Caco-2 (cell line): ENCODE data around the gene GIN1. TPM values are rescaled to one million over a fixed set of nuclear protein-coding genes. Genes with fewer than 3 reads are reported as not detected.

Experiments used
- BruUV-seq: library from RNA; stranded (reverse); fragments of 400-500 nt; replicated peaks from 2 replicates; lab custom pipeline; 2021; lab: Mats Ljungman, UMichigan
- CTCF ChIA-PET: fragments of 300-600 bp; sonication (Branson Sonifier 250); formaldehyde crosslinking; loops from one replicate; lab custom pipeline; 2022; ENCODE audit warnings: antibody characterized with exemption; lab: Charles Lee
- POLR2A ChIA-PET: fragments of 300-600 bp; sonication (Branson Sonifier 250); formaldehyde crosslinking; loops from one replicate; lab custom pipeline; 2022; ENCODE audit warnings: antibody characterized with exemption; lab: Charles Lee
- DNase-seq, 2 experiments: peaks; one replicate each; pipeline versions ENCODE4 v3.0.0 to v3.0.0-alpha.2; 2020 to 2022
- H3K27me3 ChIP-seq: replicated peaks from 2 replicates; pipeline ENCODE4 v1.6.0; 2011; ENCODE audit warnings: low read length; ENCODE audit not compliant: control insufficient read depth, insufficient read depth
- H3K36me3 ChIP-seq: 2 replicates; pipeline ENCODE4 v1.5.1; 2011; ENCODE audit warnings: low read length; ENCODE audit not compliant: control insufficient read depth, insufficient read depth
- H3K4me1 ChIP-seq: fragments of 250-450 bp; sonication (Bioruptor Pico); 2 replicates; pipeline ENCODE4 v1.5.1; 2020; ENCODE audit warnings: mild to moderate bottlenecking
- H3K4me3 ChIP-seq: 2 replicates; pipeline ENCODE4 v1.5.1; 2011; ENCODE audit warnings: low read depth, mild to moderate bottlenecking, control low read depth, low read length
- H3K9me3 ChIP-seq: fragments of 250-450 bp; sonication (Bioruptor Pico); 2 replicates; pipeline ENCODE4 v1.5.1; 2020; ENCODE audit warnings: mild to moderate bottlenecking, moderate library complexity
- H3K27ac Mint-ChIP-seq: one replicate; pipeline ENCODE4 v1.8.0; 2022; ENCODE audit warnings: mixed read lengths; ENCODE audit not compliant: unreplicated experiment
- H3K27me3 Mint-ChIP-seq: one replicate; pipeline ENCODE4 v1.8.0; 2022; ENCODE audit warnings: mixed read lengths; ENCODE audit not compliant: insufficient read depth, unreplicated experiment
- H3K36me3 Mint-ChIP-seq: one replicate; pipeline ENCODE4 v1.8.0; 2022; ENCODE audit warnings: mild to moderate bottlenecking, mixed read lengths; ENCODE audit not compliant: insufficient read depth, unreplicated experiment
- H3K4me1 Mint-ChIP-seq: one replicate; pipeline ENCODE4 v1.8.0; 2022; ENCODE audit warnings: low read depth, mixed read lengths; ENCODE audit not compliant: unreplicated experiment
- H3K4me3 Mint-ChIP-seq: one replicate; pipeline ENCODE4 v1.8.0; 2022; ENCODE audit warnings: mild to moderate bottlenecking, moderate library complexity, mixed read lengths; ENCODE audit not compliant: unreplicated experiment
- H3K9me3 Mint-ChIP-seq: one replicate; pipeline ENCODE4 v1.8.0; 2022; ENCODE audit warnings: mixed read lengths; ENCODE audit not compliant: unreplicated experiment
- CTCF ChIP-seq, 2 experiments: fragments of 200-600 bp in 1 of 2; IDR thresholded peaks; 1 replicate in 1 of 2; 2 replicates in 1 of 2; pipeline versions ENCODE4 v1.5.1 to v1.8.0; 2011 to 2022; ENCODE audit warnings: antibody characterized with exemption in 1 of 2, control low read depth in 1 of 2, inconsistent platforms in 1 of 2, low read depth in 1 of 2, low read length in 1 of 2, mild to moderate bottlenecking in 1 of 2, moderate library complexity in 1 of 2; ENCODE audit not compliant: insufficient read depth in 1 of 2, severe bottlenecking in 1 of 2, unreplicated experiment in 1 of 2
- intact Hi-C: fragments of 100-400 bp; cut with micrococcal nuclease; formaldehyde crosslinking; loops from one replicate; pipeline ENCODE4 v1.10.0; 2022; ENCODE audit not compliant: unreplicated experiment
- total RNA-seq: library from RNA; stranded (reverse); gene quantifications from 2 replicates; pipeline ENCODE4 v1.2.3, GENCODE V29; 2022

Gene GIN1
- total RNA-seq, 1 experiment from 2014 or later, result 7.0 TPM

- POLR2A ChIA-PET, result no interaction called here
- peaks cover 2% of the 10 kb centered on the region for H3K36me3 Mint-ChIP-seq
- peaks cover 6% of the 10 kb centered on the region for H3K4me1 Mint-ChIP-seq
- Histone ChIP-seq H3K4me1 (no peaks in the 10 kb centered on the region), H3K4me3 (no peak overlapping the region), H3K9me3 (no peaks in the 10 kb centered on the region), H3K27me3 (no peaks in the 10 kb centered on the region), H3K36me3 (no peaks in the 10 kb centered on the region)
- no peak overlapping the region for H3K4me3 Mint-ChIP-seq
- H3K27ac Mint-ChIP-seq, result no peak overlapping the region
- no peak for DNase-seq
- CTCF ChIA-PET, result no interaction called here
- TF ChIP-seq CTCF (IDR thresholded peaks at IDR 0.05; ENCODE audit: insufficient read depth in 1 of 2, low read depth in 1 of 2, low read length in 1 of 2, severe bottlenecking in 1 of 2, unreplicated experiment in 1 of 2), result no peak
- no peaks in the 10 kb centered on the region for H3K27me3 Mint-ChIP-seq
- no peaks in the 10 kb centered on the region for H3K9me3 Mint-ChIP-seq
- intact Hi-C loops, result no loop called here
- no TSS peak for BruUV-seq
These were observed 5.5 kb downstream of the GIN1 start for GRCh38 chr5:103114440-103114839.

- H3K9me3 Mint-ChIP-seq, result no peaks in the 10 kb centered on the region
- no peaks in the 10 kb centered on the region for H3K36me3 Mint-ChIP-seq
- H3K27me3 Mint-ChIP-seq, result no peaks in the 10 kb centered on the region
- H3K4me3 Mint-ChIP-seq, result no peak overlapping the region
- Histone ChIP-seq H3K4me1 (no peaks in the 10 kb centered on the region), H3K4me3 (no peak overlapping the region), H3K36me3 (no peaks in the 10 kb centered on the region), H3K9me3 (no peaks in the 10 kb centered on the region), H3K27me3 (no peaks in the 10 kb centered on the region)
- intact Hi-C loops, result no loop called here
- ChIA-PET POLR2A (no interaction called here), CTCF (no interaction called here)
- no peak overlapping the region for H3K27ac Mint-ChIP-seq
- TF ChIP-seq CTCF (IDR thresholded peaks at IDR 0.05; ENCODE audit: insufficient read depth in 1 of 2, low read depth in 1 of 2, low read length in 1 of 2, severe bottlenecking in 1 of 2, unreplicated experiment in 1 of 2), result no peak
- H3K4me1 Mint-ChIP-seq, result no peaks in the 10 kb centered on the region
- no TSS peak for BruUV-seq
- DNase-seq, result no peak
These were observed 7.0 kb downstream of the GIN1 start for GRCh38 chr5:103112910-103113309.

- Mint-ChIP-seq H3K27ac (no peak overlapping the region), H3K36me3 (no peaks in the 10 kb centered on the region), H3K4me3 (no peak overlapping the region), H3K4me1 (no peaks in the 10 kb centered on the region), H3K27me3 (no peaks in the 10 kb centered on the region), H3K9me3 (no peaks in the 10 kb centered on the region)
- ChIA-PET POLR2A (no interaction called here), CTCF (no interaction called here)
- Histone ChIP-seq H3K4me1 (no peaks in the 10 kb centered on the region), H3K9me3 (no peaks in the 10 kb centered on the region), H3K27me3 (no peaks in the 10 kb centered on the region), H3K36me3 (no peaks in the 10 kb centered on the region), H3K4me3 (no peak overlapping the region)
- TF ChIP-seq CTCF (IDR thresholded peaks at IDR 0.05; ENCODE audit: insufficient read depth in 1 of 2, low read depth in 1 of 2, low read length in 1 of 2, severe bottlenecking in 1 of 2, unreplicated experiment in 1 of 2), result no peak
- intact Hi-C loops, result no loop called here
- BruUV-seq, result no TSS peak
- no peak for DNase-seq
These were observed 8.5 kb downstream of the GIN1 start for GRCh38 chr5:103111468-103111867.
